ES-I3 (cell line): ENCODE results near the gene SLIT3.

Experiments used
- H3K36me3 ChIP-seq: 2 replicates; pipeline ENCODE4 v1.6.1; 2013; ENCODE audit warnings: mild to moderate bottlenecking, low read length, control low read depth, moderate library complexity; ENCODE audit not compliant: insufficient read depth
- H3K4me1 ChIP-seq: 2 replicates; pipeline ENCODE4 v1.6.1; 2013; ENCODE audit warnings: mild to moderate bottlenecking, control low read depth, low read length; ENCODE audit not compliant: insufficient read depth
- H3K9ac ChIP-seq: 2 replicates; pipeline ENCODE4 v1.6.1; 2013; ENCODE audit warnings: low read depth, mild to moderate bottlenecking, low read length, moderate library complexity
- H3K9me3 ChIP-seq: 2 replicates; pipeline ENCODE4 v1.6.1; 2013; ENCODE audit warnings: mild to moderate bottlenecking, low read length, moderate library complexity; ENCODE audit not compliant: control insufficient read depth, insufficient read depth

Gene SLIT3

DNA sequence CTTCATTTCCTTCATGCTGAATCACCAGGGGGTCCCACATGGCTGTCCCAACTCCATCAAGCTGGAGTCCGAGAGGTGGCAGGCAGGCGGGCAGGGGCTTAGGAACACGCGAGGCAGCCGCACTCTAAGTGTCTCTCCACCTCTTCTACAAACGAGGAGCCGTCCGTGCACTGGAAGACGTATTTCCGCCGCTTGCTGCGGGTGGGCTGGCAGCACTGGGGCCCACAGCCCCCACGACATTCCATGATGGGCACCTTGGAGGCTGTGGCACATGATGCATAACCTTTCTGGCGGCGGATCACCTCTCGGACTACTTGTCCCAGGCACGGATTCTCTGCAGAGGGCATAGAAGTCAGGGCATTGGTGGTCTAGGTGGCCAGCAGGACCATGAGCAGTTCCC, 634.6 kb downstream of the SLIT3 start:
- Histone ChIP-seq H3K36me3 (no peaks in the 10 kb centered on the region), H3K4me1 (no peaks in the 10 kb centered on the region), H3K9me3 (no peaks in the 10 kb centered on the region), H3K9ac (no peak overlapping the region)

DNA sequence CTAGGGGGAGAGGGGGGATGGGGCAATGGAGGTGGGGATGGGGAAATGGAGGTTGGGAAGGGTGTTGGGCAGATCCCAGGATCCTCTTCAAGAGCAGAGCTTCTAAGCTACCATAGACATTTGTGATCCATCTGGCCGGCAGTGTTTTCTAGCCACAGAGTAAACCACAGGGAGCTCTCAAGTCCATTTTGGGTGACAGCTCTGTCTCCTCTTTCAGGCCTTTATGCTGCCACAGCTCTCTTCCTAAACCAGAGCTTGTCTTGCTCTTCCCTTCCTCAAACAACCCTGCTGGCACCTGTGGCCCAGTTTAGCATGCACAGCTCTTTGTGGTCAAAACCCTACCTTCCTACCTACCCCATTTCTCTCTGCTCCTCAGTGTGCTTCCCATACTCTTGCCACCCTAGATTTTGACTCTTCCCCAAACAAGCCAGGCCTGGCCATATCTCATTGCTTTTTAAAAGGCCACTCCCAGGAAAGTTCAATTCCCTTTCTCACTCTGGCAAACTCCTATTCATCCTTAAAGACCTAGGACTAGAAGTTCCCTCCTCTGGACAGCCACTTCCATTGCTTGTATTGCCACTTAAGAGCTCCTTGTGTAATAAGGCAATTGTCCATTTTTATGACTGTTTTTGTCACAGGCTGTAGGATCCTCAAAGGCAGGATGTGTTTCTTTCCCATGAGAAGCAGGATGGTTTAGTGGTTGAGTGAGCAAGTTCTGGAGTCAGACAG, 637.5 kb downstream of the SLIT3 start:
- Histone ChIP-seq H3K36me3 (no peaks in the 10 kb centered on the region), H3K9ac (no peak overlapping the region), H3K4me1 (peaks cover 2% of the 10 kb centered on the region; the same call in 1 of the 2 replicates), H3K9me3 (no peaks in the 10 kb centered on the region)

DNA sequence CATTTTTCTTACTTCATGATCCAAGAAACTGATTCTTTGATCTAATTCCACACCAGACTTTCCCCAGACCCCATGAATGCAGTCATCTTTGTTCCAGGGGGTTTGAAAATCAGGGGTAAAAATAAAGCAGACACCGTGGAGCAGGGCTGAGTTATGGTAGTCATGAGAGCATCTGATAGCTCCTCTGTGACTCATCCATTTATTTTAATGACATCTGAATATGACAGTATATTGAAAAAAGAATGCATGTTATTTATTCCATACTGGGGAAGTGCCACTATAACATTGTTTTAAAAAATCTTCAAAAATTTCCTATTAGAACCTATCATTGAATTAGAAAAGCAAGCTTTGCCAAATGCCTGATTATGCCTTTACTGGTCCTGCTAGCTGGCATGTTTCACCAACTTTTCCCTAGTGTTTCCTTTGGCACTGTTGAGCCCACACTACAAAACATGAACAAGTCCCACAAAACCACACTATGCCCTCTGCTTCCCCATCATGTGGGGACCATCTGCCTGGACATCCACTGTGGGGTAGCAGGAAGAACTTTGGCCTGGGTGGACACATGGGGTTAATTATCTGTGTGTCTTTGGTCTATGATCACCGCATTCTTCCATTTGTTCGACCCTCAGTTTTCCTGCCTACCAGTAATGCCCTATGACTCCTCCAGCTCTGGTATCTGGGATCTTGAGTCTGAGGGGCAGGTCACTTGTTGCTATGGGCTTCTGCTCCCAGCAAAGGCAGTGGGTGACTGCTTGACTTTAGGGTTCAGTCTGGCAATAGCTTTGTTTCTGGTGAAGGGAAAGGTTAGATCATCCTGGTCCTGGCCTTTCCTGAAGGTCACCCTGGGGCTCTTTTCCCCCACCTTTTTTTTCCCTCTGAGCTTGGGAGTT, 639.1 kb downstream of the SLIT3 start:
- H3K9ac ChIP-seq = no peak overlapping the region
- H3K4me1 ChIP-seq = peaks cover 5% of the 10 kb centered on the region; the same call in 1 of the 2 replicates
- no peaks in the 10 kb centered on the region for H3K9me3 ChIP-seq
- H3K36me3 ChIP-seq = no peaks in the 10 kb centered on the region

GRCh38 chr5:168660691-168661090, 640.2 kb downstream of the SLIT3 start:
- Histone ChIP-seq H3K4me1 (peaks cover 5% of the 10 kb centered on the region; the same call in 1 of the 2 replicates), H3K9ac (no peak overlapping the region), H3K36me3 (no peaks in the 10 kb centered on the region), H3K9me3 (no peaks in the 10 kb centered on the region)

DNA sequence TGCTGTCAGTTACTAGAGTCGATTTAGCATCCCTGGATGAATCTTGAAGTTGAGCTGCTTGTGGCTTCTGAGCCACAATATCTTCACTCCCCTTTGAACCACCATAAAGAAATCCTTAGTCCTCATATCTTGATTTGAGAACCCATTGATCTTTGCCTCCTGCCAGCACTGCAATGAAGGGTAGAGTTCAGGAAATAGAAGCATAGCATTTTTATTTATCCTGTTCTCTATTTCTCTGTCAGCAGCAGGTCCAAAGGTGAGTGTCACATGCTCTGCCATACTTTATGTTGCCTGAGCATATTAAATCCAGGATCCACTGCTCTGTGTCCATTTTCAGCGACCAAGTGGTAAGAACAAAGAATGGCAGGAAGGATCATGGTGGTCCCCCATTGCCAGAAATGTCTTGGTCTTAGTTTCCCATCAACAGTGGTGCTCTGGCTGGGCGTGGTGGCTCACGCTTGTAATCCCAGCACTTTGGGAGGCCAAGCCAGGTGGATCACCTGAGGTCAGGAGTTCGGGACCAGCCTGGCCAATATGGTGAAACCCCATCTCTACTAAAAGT, 641.6 kb downstream of the SLIT3 start:
- Histone ChIP-seq H3K9me3 (no peaks in the 10 kb centered on the region), H3K36me3 (no peaks in the 10 kb centered on the region), H3K9ac (no peak overlapping the region), H3K4me1 (peaks cover 5% of the 10 kb centered on the region; the same call in 1 of the 2 replicates)

GRCh38 chr5:168658394-168658793, 642.5 kb downstream of the SLIT3 start:
- Histone ChIP-seq H3K4me1 (peaks cover 5% of the 10 kb centered on the region; the same call in 1 of the 2 replicates), H3K9me3 (no peaks in the 10 kb centered on the region), H3K9ac (no peak overlapping the region), H3K36me3 (no peaks in the 10 kb centered on the region)

GRCh38 chr5:168656633-168657032, 644.3 kb downstream of the SLIT3 start:
- Histone ChIP-seq H3K4me1 (peaks cover 5% of the 10 kb centered on the region; the same call in 1 of the 2 replicates), H3K9me3 (no peaks in the 10 kb centered on the region), H3K9ac (no peak overlapping the region), H3K36me3 (no peaks in the 10 kb centered on the region)

DNA sequence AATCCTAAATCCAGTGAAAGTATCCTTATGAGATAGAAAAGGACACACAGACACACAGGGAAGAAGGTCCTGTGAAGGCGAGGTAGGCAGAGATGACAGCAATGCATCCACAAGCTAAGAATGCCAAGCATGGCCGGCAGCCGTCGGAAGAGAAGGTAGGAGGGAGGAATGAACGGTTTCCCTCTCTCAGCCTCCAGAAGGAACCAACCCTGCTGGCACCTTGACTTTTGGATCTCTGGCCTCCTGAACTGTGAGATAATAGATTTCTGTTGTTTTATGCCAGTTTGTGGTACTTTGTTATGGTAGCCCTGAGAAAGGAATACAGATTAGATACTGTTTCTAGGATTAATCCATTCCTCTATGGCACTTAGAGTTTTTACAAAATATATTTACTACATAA, 645.6 kb downstream of the SLIT3 start:
- H3K36me3 ChIP-seq = no peaks in the 10 kb centered on the region

GRCh38 chr5:168654211-168654721, 646.7 kb downstream of the SLIT3 start:
- no peak overlapping the region for H3K9ac ChIP-seq
- H3K36me3 ChIP-seq = no peaks in the 10 kb centered on the region
- H3K4me1 ChIP-seq = peaks cover 5% of the 10 kb centered on the region; the same call in 1 of the 2 replicates
- no peaks in the 10 kb centered on the region for H3K9me3 ChIP-seq

More for the DNA sequence above, 645.6 kb downstream of the SLIT3 start:
- no peak overlapping the region for H3K9ac ChIP-seq
- H3K4me1 ChIP-seq = peaks cover 5% of the 10 kb centered on the region; the same call in 1 of the 2 replicates
- no peaks in the 10 kb centered on the region for H3K9me3 ChIP-seq

- Histone ChIP-seq H3K4me1 (peaks cover 4% of the 10 kb centered on the region; the same call in 1 of the 2 replicates), H3K36me3 (no peaks in the 10 kb centered on the region), H3K9ac (no peak overlapping the region), H3K9me3 (no peaks in the 10 kb centered on the region)
Measured at GRCh38 chr5:168653626-168654025, 647.3 kb downstream of the SLIT3 start.

- Histone ChIP-seq H3K4me1 (no peaks in the 10 kb centered on the region), H3K36me3 (no peaks in the 10 kb centered on the region), H3K9me3 (no peaks in the 10 kb centered on the region), H3K9ac (no peak overlapping the region)
Measured at GRCh38 chr5:168651648-168652047, 649.3 kb downstream of the SLIT3 start.

GRCh38 chr5:168649306-168649705, 651.6 kb downstream of the SLIT3 start:
- Histone ChIP-seq H3K9me3 (no peaks in the 10 kb centered on the region), H3K4me1 (no peaks in the 10 kb centered on the region), H3K9ac (no peak overlapping the region), H3K36me3 (no peaks in the 10 kb centered on the region)

DNA sequence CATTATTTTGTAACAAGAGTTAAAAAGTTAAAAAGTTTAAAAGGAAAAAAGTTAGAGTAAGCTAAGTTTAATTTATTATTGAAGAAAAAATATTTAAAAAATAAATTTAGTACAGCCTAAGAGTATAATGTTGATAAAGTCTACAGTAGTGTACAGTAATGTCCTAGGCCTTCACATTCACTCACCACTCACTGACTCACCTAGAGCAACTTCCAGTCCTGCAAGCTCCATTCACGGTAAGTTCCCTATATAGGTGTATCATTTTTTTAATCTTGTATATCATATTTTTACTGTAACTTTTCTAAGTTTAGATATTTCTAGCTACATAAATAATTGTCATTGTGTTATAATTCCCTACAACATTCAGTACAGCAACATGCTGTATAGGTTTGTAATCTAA, 652.4 kb downstream of the SLIT3 start:
- H3K4me1 ChIP-seq = no peaks in the 10 kb centered on the region
- no peak overlapping the region for H3K9ac ChIP-seq
- no peaks in the 10 kb centered on the region for H3K9me3 ChIP-seq
- no peaks in the 10 kb centered on the region for H3K36me3 ChIP-seq

DNA sequence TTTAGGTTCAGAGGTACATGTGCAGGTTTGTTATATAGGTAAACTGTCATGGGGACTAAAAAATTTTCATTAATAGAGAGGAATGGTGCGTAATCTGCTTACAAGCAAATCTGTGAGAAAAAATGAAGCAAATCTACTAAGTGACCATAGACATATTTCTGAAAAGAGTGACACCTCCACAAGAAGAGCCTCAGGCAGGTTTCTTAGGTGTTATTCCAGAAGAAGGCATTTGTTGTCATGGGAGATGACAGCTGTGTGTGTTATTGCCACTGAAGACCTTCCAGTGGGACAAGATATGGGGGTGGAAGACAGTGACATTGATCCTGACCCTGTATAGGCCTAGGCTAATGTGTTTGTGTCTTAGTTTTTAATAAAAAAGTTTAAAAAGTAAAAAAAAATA, 652.9 kb downstream of the SLIT3 start:
- no peaks in the 10 kb centered on the region for H3K4me1 ChIP-seq
- no peaks in the 10 kb centered on the region for H3K9me3 ChIP-seq
- no peak overlapping the region for H3K9ac ChIP-seq
- no peaks in the 10 kb centered on the region for H3K36me3 ChIP-seq
